PFSK-1 (cell line): Measurements from ENCODE around the gene LRRC14B.

Experiments used
- POLR2AphosphoS5 ChIP-seq: IDR thresholded peaks from 2 replicates; pipeline ENCODE4 v1.6.1; 2012; ENCODE audit warnings: low read depth, mild to moderate bottlenecking, control low read depth, low read length, moderate library complexity
- SIN3A ChIP-seq: IDR thresholded peaks from 2 replicates; pipeline ENCODE4 v1.6.1; 2012; ENCODE audit warnings: mild to moderate bottlenecking, low read length, moderate library complexity, borderline replicate concordance; ENCODE audit not compliant: insufficient read depth
- TAF1 ChIP-seq: IDR thresholded peaks from 2 replicates; pipeline ENCODE4 v1.6.1; 2012; ENCODE audit warnings: low read length, control low read depth, borderline replicate concordance; ENCODE audit not compliant: insufficient read depth
- TF ChIP-seq, protein P1 (sequence below), 2 experiments: IDR thresholded peaks; 2 replicates each; pipeline versions ENCODE4 v1.6.1 to v1.8.0; 2011 to 2012; ENCODE audit warnings: low read depth in 2 of 2, low read length in 2 of 2, control low read depth in 1 of 2, inconsistent platforms in 1 of 2, mild to moderate bottlenecking in 1 of 2, moderate library complexity in 1 of 2; ENCODE audit not compliant: insufficient read depth in 1 of 2

DNA sequence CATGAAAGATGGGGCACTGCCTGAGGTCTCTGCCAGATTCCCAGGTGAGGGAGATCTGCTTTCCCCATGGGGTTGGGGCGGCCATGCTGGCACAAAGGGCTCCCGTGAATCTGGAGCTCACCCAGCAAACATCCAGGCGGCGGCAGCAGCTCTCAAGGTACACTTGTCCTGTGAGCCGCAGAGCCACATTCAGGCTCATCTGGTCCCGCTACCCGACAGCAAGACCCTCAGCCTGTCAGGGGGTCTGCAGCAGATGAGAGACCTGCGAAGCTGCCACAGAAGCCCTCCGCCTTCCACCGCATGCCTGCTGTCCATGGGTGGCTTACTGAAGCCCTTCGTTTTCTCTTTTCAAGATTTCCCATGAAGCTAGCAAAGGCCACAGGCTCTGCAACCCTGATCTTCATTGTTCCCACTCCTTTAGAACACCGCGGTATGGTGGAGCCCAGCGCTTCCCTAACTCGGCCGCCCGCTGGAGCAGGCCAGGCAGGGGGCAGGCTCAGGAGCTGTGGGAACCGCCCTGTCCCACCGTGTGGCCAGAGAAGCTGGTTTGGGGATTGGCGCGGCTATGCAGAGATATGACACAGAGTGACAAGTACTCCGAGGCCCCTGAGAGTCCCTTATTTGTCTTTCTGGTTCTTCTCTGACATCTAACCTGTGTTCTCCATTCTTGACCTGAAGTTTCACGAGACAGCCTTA, 8.8 kb downstream of the LRRC14B start:
- TF ChIP-seq TAF1, result no peak
- TF ChIP-seq POLR2AphosphoS5, result no peak
- TF ChIP-seq, protein P1, sequence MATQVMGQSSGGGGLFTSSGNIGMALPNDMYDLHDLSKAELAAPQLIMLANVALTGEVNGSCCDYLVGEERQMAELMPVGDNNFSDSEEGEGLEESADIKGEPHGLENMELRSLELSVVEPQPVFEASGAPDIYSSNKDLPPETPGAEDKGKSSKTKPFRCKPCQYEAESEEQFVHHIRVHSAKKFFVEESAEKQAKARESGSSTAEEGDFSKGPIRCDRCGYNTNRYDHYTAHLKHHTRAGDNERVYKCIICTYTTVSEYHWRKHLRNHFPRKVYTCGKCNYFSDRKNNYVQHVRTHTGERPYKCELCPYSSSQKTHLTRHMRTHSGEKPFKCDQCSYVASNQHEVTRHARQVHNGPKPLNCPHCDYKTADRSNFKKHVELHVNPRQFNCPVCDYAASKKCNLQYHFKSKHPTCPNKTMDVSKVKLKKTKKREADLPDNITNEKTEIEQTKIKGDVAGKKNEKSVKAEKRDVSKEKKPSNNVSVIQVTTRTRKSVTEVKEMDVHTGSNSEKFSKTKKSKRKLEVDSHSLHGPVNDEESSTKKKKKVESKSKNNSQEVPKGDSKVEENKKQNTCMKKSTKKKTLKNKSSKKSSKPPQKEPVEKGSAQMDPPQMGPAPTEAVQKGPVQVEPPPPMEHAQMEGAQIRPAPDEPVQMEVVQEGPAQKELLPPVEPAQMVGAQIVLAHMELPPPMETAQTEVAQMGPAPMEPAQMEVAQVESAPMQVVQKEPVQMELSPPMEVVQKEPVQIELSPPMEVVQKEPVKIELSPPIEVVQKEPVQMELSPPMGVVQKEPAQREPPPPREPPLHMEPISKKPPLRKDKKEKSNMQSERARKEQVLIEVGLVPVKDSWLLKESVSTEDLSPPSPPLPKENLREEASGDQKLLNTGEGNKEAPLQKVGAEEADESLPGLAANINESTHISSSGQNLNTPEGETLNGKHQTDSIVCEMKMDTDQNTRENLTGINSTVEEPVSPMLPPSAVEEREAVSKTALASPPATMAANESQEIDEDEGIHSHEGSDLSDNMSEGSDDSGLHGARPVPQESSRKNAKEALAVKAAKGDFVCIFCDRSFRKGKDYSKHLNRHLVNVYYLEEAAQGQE (IDR thresholded peaks at IDR 0.05; ENCODE audit: insufficient read depth in 1 of 2, low read depth in 2 of 2, low read length in 2 of 2), result no peak
- no peak for TF ChIP-seq SIN3A
